WTC11 (cell line): ENCODE data around the gene PAM.

Experiments
- ETV6 ChIP-seq: sonication (generic); formaldehyde crosslinking; IDR thresholded peaks from 2 replicates; pipeline ENCODE4 v1.8.1; 2022; ENCODE audit warnings: mild to moderate bottlenecking, missing genetic modification reagents
- JUN ChIP-seq: sonication (generic); formaldehyde crosslinking; IDR thresholded peaks from 2 replicates; pipeline ENCODE4 v1.8.0; 2023; ENCODE audit warnings: mild to moderate bottlenecking, missing genetic modification reagents
- PRRX2 ChIP-seq: fragments of 250-450 bp; sonication (Bioruptor Pico); IDR thresholded peaks from 2 replicates; pipeline ENCODE4 v1.8.0; 2021; ENCODE audit warnings: mild to moderate bottlenecking
- SMAD3 ChIP-seq: sonication (generic); formaldehyde crosslinking; IDR thresholded peaks from 2 replicates; pipeline ENCODE4 v1.8.0; 2022; ENCODE audit warnings: missing genetic modification reagents, mild to moderate bottlenecking, borderline replicate concordance
- SP1 ChIP-seq: sonication (generic); formaldehyde crosslinking; conservative IDR thresholded peaks from 2 replicates; pipeline ENCODE4 v1.8.1; 2022; ENCODE audit warnings: missing genetic modification reagents
- ZNF232 ChIP-seq: sonication (generic); formaldehyde crosslinking; IDR thresholded peaks from 2 replicates; pipeline ENCODE4 v1.8.0; 2022; ENCODE audit warnings: mild to moderate bottlenecking, missing genetic modification reagents
- TF ChIP-seq, protein P1 (sequence below): fragments of 200-600 bp; IDR thresholded peaks from 2 replicates; pipeline ENCODE4 v1.8.0; 2022; ENCODE audit warnings: antibody characterized with exemption
- TF ChIP-seq, protein P2 (sequence below): sonication (generic); formaldehyde crosslinking; conservative IDR thresholded peaks from 2 replicates; pipeline ENCODE4 v1.8.1; 2023; ENCODE audit warnings: mild to moderate bottlenecking, low read depth, missing genetic modification reagents, moderate library complexity
- TF ChIP-seq, protein P3 (sequence below): sonication (generic); formaldehyde crosslinking; IDR thresholded peaks from 2 replicates; pipeline ENCODE4 v1.8.1; 2022; ENCODE audit warnings: mild to moderate bottlenecking, moderate library complexity, missing genetic modification reagents
- TF ChIP-seq, protein P4 (sequence below): fragments of 250-450 bp; sonication (Bioruptor Pico); IDR thresholded peaks from 2 replicates; pipeline ENCODE4 v1.9.0; 2021; ENCODE audit warnings: moderate library complexity, mild to moderate bottlenecking, inconsistent platforms, borderline replicate concordance
- TF ChIP-seq, protein P5 (sequence below): sonication (generic); formaldehyde crosslinking; IDR thresholded peaks from 2 replicates; pipeline ENCODE4 v1.8.1; 2023; ENCODE audit warnings: mild to moderate bottlenecking, missing genetic modification reagents, moderate library complexity

DNA sequence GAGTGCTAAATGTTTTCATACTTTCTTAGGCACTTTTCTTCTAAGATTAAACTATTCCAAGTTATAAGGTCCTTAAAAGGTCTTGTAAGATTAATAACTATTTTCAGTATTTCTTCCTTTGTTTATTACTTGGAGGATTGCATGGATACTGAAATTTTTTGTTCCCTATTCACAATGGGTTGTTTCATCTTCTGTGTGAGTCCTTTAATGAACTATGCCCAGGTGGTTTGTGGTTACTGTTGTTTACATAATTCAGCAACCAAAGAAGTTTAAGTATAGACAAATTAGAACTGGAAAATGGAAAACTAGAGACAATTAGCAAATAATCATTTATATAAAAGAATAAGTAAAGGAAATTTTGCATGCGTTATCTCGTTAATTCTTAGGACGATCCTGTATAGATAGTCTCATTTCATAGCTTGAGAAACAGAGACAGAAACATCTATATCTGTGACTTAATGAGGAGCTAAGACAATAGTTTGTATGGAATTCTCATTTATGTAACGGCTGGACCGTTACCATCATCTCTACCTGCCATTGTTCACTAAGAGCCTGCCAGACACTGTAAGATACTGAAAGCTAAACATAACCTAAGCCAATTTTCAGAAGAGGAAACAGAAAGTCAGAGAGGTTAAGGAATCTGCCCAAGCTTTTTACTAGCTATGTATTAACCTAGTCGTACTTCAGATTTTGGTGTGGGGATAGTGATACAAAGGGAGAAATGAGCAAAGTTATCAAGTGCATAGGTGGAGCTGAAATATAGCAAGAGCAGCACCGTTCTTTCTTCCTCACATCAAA is 148.2 kb downstream of the PAM start:
- TF ChIP-seq, protein P1, sequence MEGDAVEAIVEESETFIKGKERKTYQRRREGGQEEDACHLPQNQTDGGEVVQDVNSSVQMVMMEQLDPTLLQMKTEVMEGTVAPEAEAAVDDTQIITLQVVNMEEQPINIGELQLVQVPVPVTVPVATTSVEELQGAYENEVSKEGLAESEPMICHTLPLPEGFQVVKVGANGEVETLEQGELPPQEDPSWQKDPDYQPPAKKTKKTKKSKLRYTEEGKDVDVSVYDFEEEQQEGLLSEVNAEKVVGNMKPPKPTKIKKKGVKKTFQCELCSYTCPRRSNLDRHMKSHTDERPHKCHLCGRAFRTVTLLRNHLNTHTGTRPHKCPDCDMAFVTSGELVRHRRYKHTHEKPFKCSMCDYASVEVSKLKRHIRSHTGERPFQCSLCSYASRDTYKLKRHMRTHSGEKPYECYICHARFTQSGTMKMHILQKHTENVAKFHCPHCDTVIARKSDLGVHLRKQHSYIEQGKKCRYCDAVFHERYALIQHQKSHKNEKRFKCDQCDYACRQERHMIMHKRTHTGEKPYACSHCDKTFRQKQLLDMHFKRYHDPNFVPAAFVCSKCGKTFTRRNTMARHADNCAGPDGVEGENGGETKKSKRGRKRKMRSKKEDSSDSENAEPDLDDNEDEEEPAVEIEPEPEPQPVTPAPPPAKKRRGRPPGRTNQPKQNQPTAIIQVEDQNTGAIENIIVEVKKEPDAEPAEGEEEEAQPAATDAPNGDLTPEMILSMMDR, result no peak
- TF ChIP-seq PRRX2 (no peak), SP1 (CRISPR knock-in tag) (no peak), SMAD3 (CRISPR knock-in tag) (no peak), ZNF232 (CRISPR knock-in tag) (no peak), ETV6 (CRISPR knock-in tag) (no peak), JUN (no peak)
- TF ChIP-seq, protein P2, sequence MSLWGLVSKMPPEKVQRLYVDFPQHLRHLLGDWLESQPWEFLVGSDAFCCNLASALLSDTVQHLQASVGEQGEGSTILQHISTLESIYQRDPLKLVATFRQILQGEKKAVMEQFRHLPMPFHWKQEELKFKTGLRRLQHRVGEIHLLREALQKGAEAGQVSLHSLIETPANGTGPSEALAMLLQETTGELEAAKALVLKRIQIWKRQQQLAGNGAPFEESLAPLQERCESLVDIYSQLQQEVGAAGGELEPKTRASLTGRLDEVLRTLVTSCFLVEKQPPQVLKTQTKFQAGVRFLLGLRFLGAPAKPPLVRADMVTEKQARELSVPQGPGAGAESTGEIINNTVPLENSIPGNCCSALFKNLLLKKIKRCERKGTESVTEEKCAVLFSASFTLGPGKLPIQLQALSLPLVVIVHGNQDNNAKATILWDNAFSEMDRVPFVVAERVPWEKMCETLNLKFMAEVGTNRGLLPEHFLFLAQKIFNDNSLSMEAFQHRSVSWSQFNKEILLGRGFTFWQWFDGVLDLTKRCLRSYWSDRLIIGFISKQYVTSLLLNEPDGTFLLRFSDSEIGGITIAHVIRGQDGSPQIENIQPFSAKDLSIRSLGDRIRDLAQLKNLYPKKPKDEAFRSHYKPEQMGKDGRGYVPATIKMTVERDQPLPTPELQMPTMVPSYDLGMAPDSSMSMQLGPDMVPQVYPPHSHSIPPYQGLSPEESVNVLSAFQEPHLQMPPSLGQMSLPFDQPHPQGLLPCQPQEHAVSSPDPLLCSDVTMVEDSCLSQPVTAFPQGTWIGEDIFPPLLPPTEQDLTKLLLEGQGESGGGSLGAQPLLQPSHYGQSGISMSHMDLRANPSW (CRISPR knock-in tag), result no peak
- TF ChIP-seq, protein P3, sequence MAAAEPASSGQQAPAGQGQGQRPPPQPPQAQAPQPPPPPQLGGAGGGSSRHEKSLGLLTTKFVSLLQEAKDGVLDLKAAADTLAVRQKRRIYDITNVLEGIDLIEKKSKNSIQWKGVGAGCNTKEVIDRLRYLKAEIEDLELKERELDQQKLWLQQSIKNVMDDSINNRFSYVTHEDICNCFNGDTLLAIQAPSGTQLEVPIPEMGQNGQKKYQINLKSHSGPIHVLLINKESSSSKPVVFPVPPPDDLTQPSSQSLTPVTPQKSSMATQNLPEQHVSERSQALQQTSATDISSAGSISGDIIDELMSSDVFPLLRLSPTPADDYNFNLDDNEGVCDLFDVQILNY (CRISPR knock-in tag), result no peak
- TF ChIP-seq, protein P4, sequence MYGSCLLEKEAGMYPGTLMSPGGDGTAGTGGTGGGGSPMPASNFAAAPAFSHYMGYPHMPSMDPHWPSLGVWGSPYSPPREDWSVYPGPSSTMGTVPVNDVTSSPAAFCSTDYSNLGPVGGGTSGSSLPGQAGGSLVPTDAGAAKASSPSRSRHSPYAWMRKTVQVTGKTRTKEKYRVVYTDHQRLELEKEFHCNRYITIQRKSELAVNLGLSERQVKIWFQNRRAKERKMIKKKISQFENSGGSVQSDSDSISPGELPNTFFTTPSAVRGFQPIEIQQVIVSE (CRISPR knock-in tag), result no peak
- TF ChIP-seq, protein P5, sequence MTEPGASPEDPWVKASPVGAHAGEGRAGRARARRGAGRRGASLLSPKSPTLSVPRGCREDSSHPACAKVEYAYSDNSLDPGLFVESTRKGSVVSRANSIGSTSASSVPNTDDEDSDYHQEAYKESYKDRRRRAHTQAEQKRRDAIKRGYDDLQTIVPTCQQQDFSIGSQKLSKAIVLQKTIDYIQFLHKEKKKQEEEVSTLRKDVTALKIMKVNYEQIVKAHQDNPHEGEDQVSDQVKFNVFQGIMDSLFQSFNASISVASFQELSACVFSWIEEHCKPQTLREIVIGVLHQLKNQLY, result no peak
